Inflammatory macrophage treated with lipopolysaccharide for 4 hours (primary cell): Measurements from ENCODE around the gene SH3GLB1.
A peak's percentile ranks its signal among the peaks of the same experiment; 100 is the strongest.

Experiments used
- DNase-seq: peaks from one replicate; pipeline ENCODE4 v3.0.0-alpha.2; 2020

Gene SH3GLB1

GRCh38 chr1:86739648-86740509, 35.5 kb downstream of the SH3GLB1 start:
- DNase-seq: peak; percentile 47

DNA sequence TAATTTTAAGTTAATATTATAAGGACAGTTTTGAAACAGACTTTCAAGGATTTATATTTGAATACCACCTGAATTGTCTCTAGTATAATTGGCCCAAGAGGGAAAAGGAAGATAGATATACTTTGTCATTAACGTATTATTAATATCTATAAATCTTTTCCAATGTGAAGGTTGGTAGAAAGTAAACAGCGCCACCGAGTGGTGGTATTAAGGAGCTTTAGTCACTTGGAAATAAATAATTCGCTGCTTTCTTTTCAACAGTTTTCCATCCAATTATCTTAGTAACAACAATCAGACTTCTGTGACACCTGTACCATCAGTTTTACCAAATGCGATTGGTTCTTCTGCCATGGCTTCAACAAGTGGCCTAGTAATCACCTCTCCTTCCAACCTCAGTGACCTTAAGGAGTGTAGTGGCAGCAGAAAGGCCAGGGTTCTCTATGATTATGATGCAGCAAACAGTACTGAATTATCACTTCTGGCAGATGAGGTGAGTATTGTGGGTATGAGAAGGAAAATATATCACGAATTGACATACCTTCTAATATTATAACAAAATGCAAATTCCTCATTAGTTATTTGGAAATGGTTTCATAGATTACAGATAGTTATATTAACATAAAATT, 37.7 kb downstream of the SH3GLB1 start:
- peak; percentile 42 for DNase-seq

GRCh38 chr1:86747304-86747703, 42.9 kb downstream of the SH3GLB1 start:
- DNase-seq: no peak

- DNase-seq: no peak
Measured at GRCh38 chr1:86748622-86749373, 44.4 kb downstream of the SH3GLB1 start.

- peak; percentile 15 for DNase-seq
Measured at GRCh38 chr1:86750076-86750475, 45.7 kb downstream of the SH3GLB1 start.

DNA sequence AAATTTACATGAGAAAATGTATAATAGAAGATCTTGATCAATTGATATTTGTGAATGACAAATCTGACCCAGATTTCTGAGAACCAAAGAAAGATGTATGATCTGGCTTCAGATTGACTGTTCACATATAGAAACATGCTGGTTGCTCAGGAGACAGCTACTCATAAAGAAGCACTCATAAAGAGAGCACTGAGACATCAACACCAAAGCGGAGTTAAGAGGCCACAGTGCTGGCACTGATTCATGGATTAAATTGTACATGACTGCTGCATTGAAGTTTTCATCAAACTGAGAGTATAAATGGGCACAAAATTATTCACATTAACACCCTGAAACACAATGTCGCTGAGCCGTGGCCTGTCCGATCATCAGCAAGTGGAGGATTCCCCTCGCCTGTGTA, 46.2 kb downstream of the SH3GLB1 start:
- no peak for DNase-seq

GRCh38 chr1:86751923-86752322, 47.5 kb downstream of the SH3GLB1 start:
- no peak for DNase-seq

GRCh38 chr1:86753700-86754099, 49.3 kb downstream of the SH3GLB1 start:
- no peak for DNase-seq

DNA sequence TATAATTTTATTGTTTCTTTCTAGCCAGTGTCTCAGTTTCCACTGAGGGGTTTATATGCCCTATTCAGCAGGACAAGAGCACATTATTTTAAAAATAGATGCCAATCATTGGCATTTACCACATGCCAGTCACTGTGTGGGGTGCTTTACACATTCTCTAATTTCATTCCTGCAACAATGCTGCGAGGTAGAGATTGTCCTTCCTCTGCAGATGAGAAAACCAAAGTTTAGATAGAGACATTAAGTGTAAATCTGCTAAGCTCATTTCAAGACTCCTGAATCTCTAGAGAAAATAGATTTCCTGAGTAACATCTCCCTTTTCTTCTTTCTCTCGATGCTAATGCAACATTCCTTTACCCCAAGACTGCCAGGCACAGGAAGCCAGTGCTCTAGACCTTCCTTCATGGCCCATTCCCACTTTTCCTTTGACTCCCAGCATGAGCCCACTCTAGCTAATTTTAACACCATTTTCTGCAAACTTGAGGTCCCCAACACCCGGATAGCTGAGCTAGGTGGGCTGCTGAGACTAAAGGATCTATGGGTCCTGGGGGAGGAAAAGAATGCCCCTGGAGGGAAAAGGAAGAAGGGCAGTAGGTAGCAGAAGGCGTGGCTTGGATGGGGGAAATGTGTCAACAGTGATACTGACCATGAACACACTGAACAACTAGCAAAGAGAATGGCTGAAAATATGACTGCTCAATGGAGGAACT, 50.0 kb downstream of the SH3GLB1 start:
- DNase-seq: no peak

DNA sequence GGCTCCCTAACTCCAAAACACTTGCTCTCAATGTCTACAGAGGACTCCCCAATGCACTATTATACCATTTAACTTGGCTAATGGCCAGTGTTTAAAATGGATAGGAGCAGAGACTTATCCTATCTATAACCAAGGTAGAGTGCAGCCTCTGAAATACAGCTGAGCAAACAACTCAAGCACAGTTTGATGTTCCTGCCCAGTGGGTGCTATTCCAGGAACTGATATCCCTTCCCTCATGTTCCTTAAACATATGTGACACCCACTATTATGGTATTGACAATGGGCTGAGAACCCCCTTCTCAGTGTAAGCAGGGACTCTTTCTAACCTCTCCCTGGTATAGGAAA, 51.7 kb downstream of the SH3GLB1 start:
- no peak for DNase-seq

- DNase-seq: peak; percentile 89
Measured at GRCh38 chr1:86757272-86757984, 53.1 kb downstream of the SH3GLB1 start.

DNA sequence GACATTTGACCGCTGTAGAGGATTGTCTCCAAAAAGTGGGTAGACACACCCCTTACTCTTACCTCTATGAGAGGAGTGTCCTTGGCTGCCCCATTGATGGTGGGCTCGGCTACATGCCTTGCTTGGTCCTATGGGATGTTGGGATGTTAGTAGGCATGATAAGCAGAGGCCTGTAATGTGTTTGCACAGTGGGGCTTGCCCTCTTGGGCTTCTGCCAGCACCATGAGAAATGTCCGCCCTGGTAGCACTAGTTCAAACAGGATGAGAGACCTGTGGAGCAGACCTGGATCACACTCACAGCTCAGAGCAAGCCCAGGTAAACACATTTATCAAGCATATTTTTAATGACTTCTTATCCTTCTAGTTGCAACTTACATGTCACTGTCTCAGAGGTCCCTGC, 54.2 kb downstream of the SH3GLB1 start:
- DNase-seq: no peak

DNA sequence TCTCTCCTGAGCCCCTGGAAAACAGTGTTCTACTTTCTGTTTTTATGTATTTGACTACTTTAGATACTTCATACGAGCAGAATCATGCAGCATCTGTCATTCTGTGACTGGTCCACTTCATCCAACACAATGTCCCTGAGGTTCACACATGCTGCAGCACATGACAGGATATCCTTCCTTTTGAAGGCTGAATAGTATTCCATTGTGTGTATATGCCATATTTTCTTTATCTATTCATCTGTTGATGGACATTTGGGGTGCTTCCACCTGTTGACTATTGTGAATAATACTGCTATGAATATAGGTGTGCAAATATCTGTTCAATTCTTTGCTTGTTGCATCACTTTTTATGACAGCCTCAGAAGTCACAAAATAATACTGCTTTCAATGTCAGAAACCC, 55.8 kb downstream of the SH3GLB1 start:
- DNase-seq: no peak

GRCh38 chr1:86762336-86762735, 58.0 kb downstream of the SH3GLB1 start:
- DNase-seq: no peak

DNA sequence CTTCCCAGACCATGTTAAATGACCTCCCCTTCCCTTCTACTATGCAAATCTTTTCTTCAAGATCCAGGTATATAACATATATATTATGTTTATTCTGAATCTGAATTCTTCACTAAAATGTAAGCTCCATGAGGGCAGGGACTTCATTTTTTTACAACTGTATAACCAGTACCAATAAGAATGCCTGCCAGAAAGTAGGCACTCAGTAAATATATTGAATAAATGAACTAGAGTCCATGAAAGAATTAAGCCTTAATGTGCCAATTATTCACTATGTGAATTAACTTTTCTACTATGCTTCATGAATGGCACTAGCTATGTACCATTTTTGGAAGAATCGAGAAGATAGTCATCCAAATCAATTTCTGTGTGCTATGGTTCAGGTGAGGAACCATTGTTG, 60.1 kb downstream of the SH3GLB1 start:
- no peak for DNase-seq

DNA sequence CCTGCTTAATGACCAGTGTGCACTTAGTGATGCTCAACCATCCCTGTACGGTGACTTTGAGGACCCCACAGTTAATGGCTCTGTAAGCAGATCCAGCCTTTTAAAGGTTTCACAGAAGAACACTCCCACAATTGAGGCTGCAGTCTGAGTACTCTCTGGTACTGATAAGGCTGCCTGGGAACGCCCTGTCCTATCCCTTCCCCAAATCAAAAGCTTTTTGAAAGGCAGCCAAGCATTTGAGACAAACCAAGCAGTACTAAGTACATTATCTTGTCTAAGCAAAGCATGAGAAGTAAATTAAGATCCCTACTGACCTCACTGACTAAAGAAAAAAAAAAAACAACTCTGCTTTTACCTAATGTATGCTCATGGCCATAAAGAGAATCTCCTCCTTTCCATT, 60.7 kb downstream of the SH3GLB1 start:
- DNase-seq: no peak

DNA sequence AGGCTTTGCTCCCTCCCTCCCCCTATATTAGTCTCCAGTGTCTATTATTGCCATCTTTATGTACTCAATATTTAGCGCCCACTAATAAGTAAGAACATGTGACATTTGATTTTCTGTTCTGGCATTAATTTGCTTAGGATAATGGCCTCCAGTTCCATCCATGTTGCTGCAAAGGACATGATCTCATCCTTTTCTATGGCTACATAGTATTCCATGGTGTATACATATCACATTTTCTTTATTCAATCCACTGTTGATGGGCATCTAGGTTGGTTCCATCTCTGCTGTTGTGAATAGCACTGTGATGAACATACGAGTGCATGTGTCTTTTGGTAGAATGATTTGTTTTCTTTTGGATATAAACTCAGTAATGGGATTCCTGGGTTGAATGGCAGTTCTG, 61.3 kb downstream of the SH3GLB1 start:
- DNase-seq: no peak

DNA sequence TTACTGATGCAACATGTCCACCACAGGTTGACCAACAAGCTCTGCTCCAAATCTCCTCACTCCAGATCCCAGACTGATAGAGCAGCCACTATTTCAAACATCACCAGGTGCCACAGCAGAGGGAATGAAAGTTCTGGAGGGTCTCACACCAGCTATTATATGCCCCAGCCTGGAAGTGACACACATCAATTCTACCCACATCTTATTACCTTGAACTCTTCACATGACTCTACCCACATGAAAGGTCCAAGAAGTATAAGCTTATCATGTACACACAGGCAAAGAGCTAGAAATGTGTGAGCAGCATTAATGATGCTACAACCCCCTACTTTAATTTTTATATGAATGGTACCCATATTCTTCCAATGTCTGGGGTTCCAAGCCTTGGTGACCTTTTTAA, 64.2 kb downstream of the SH3GLB1 start:
- no peak for DNase-seq

DNA sequence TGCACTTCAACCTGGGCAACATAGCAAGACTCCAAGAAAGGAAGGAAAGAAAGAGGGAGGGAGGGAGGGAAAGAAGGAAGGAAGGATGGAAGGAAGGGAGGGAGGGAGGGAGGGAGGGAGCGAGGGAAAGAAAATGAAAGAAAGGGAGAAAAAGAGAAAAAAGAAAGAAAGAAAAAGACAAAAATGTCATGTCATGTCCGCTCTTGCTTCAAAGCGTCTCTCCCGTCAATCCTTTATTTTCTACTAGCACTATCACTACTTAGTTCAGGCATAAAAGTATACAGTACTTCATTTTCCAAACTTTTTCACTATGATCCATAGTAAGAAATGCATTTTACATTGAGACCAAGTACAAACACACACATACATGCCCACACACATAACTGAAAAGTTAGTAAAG, 64.7 kb downstream of the SH3GLB1 start:
- no peak for DNase-seq

GRCh38 chr1:86773341-86774288, 69.2 kb downstream of the SH3GLB1 start:
- peak; percentile 85 for DNase-seq
